Measurements from ENCODE around the gene SEMA4A.
"Not testable (repeated sequence)": the region's sequence is repeated elsewhere in the genome, so short reads cannot be mapped to it uniquely, and the experiment has no call there.

SEMA4A gene

GRCh38 chr1:156164125-156164831, 10.9 kb downstream of the SEMA4A start:
- Mint-ChIP-seq H3K27ac (no peak overlapping the region), H3K9me3 (no peaks in the 10 kb centered on the region), H3K36me3 (ENCODE audit: insufficient read depth) (peaks cover 22% of the 10 kb centered on the region), H3K4me1 (ENCODE audit: low read depth in 2 of 2) (peaks cover 5 to 11% of the 10 kb centered on the region in 2 donors), H3K4me3 (no peak overlapping the region), H3K27me3 (no peaks in the 10 kb centered on the region)
- DNase-seq (no peak), ATAC-seq (replicated peaks) (no peak)

DNA sequence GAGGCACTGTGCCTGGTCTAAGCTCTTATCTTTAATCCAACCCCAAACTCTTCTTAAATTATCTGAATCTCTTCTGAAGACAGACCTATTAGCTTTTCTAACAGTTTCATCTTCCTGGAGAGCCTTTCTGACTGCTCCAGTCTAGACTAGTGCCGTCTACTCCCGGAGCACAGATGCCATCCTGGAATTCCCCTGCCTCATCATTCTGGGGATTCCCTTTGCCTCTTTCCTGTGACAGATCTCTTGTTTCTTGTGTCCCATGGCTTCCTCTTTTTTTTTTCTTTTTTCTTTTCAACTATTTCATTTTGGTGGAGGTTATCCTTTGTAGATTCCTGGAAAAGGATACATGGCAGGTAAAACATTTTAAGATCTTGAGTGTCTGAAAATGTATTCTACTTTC, 11.7 kb downstream of the SEMA4A start:
- peaks cover 22% of the 10 kb centered on the region for H3K36me3 Mint-ChIP-seq (ENCODE audit: insufficient read depth)
- peak overlapping the region in 1 of 2 donors; percentile 17 for H3K27ac Mint-ChIP-seq
- H3K9me3 Mint-ChIP-seq, result no peaks in the 10 kb centered on the region
- no peak for DNase-seq
- no peak for ATAC-seq (replicated peaks)
- H3K27me3 Mint-ChIP-seq, result no peaks in the 10 kb centered on the region
- peaks cover 4 to 7% of the 10 kb centered on the region in 2 donors for H3K4me1 Mint-ChIP-seq (ENCODE audit: low read depth in 2 of 2)
- no peak overlapping the region for H3K4me3 Mint-ChIP-seq

DNA sequence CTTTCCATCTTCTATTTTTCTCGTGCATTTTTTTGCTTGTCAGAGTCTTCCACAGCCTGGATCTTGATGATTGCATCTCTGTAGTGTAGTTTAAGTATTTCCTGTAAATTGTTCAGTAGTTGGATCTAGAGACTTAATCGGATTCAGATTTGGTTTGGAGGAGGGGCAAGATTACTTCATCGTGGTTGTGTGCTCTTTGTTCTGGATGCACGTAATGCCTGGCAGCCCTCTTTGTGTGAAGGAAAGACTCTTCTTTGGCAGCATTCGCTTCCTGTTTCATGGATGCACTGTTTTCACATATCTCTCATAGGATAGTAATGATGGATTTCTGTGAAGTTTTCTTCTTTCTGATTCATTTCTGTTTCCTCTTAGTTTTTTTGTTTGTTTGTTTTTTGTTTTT, 14.2 kb downstream of the SEMA4A start:
- H3K4me3 Mint-ChIP-seq, result no peak overlapping the region
- H3K36me3 Mint-ChIP-seq (ENCODE audit: insufficient read depth), result peaks cover 22% of the 10 kb centered on the region
- DNase-seq, result no peak
- no peak for ATAC-seq (replicated peaks)
- H3K27me3 Mint-ChIP-seq, result no peaks in the 10 kb centered on the region
- no peaks in the 10 kb centered on the region for H3K9me3 Mint-ChIP-seq
- no peak overlapping the region for H3K27ac Mint-ChIP-seq
- no peaks in the 10 kb centered on the region for H3K4me1 Mint-ChIP-seq (ENCODE audit: low read depth in 2 of 2)

GRCh38 chr1:156172696-156173470, 19.5 kb downstream of the SEMA4A start:
- ATAC-seq (replicated peaks) (no peak), DNase-seq (no peak)
- Mint-ChIP-seq H3K27ac (peak overlapping the region; percentile 25 to 70), H3K4me3 (no peak overlapping the region), H3K36me3 (ENCODE audit: insufficient read depth) (peaks cover 5% of the 10 kb centered on the region), H3K9me3 (no peaks in the 10 kb centered on the region), H3K4me1 (ENCODE audit: low read depth in 2 of 2) (no peaks in the 10 kb centered on the region), H3K27me3 (peaks cover 5 to 20% of the 10 kb centered on the region in 2 donors)

GRCh38 chr1:156176610-156177210, 23.3 kb downstream of the SEMA4A start:
- peaks cover 5 to 20% of the 10 kb centered on the region in 2 donors for H3K27me3 Mint-ChIP-seq
- H3K36me3 Mint-ChIP-seq (ENCODE audit: insufficient read depth), result no peaks in the 10 kb centered on the region
- H3K27ac Mint-ChIP-seq, result peak overlapping the region in 1 of 2 donors; percentile 77
- H3K9me3 Mint-ChIP-seq, result no peaks in the 10 kb centered on the region
- DNase-seq (no peak), ATAC-seq (replicated peaks) (no peak)
- H3K4me3 Mint-ChIP-seq, result no peak overlapping the region
- H3K4me1 Mint-ChIP-seq (ENCODE audit: low read depth in 2 of 2), result peaks cover 5% of the 10 kb centered on the region in 2 donors

DNA sequence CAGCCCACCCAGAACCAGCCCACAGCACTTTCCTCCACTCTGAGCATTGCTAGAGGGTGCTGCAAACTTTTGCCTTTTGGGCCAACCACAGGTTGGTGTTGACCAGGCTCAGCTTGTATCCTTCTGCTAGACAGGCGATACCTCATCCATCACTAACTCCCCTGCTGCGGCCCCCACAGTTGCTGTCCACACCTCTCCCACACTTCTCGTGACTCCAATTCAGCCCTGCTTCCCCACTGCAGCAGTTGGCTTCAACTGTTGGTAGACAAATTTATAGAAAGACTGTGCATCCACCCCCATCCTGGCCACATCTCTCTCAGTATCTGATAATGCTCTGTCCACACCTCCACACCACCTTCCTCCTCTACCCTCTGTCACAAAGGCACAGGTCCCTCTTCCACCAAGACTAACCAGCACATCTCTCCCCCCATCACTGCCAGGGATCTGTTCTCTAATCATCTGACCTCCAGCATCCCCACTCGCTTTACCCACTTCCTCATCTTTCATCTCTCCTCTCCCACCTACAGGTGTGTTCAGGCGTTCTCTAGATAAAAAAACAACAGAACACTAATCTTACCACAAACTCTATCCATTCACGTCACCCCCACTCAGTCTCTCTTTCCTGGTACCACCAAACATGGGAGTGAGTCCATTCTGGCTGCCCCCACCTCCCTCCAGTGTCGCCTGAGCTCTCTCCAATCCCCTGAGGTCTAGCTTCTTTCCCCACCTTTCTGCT, 24.7 kb downstream of the SEMA4A start:
- H3K27ac Mint-ChIP-seq, result peak overlapping the region in 1 of 2 donors; percentile 11
- H3K9me3 Mint-ChIP-seq, result no peaks in the 10 kb centered on the region
- DNase-seq, result no peak
- no peaks in the 10 kb centered on the region for H3K36me3 Mint-ChIP-seq (ENCODE audit: insufficient read depth)
- no peak overlapping the region for H3K4me3 Mint-ChIP-seq
- peaks cover 5 to 20% of the 10 kb centered on the region in 2 donors for H3K27me3 Mint-ChIP-seq
- no peak for ATAC-seq (replicated peaks)
- peaks cover 5% of the 10 kb centered on the region in 2 donors for H3K4me1 Mint-ChIP-seq (ENCODE audit: low read depth in 2 of 2)

DNA sequence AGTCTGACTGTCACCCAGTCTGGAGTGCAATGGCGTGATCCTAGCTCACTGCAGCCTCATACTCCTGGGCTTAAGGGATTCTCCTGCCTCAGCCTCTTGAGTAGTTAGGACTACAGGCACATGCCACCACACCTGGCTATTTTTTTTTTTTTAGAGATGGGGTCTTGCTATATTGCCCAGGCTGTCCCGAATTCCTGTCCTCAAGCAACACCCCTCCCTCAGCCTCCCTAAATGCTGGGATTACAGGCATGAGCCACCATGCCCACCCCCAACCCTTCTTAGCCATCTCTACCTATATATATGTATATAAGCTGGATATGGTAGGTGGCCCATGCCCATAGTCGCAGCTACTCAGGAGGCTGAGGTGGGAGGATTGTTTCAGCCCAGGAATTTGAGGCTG, 27.1 kb downstream of the SEMA4A start:
- peak overlapping the region; percentile 39 to 61 for H3K27ac Mint-ChIP-seq
- peaks cover 5% of the 10 kb centered on the region in 2 donors for H3K4me1 Mint-ChIP-seq (ENCODE audit: low read depth in 2 of 2)
- no peak overlapping the region for H3K4me3 Mint-ChIP-seq
- ATAC-seq (replicated peaks) (no peak), DNase-seq (no peak)
- no peaks in the 10 kb centered on the region for H3K36me3 Mint-ChIP-seq (ENCODE audit: insufficient read depth)
- no peaks in the 10 kb centered on the region for H3K9me3 Mint-ChIP-seq
- H3K27me3 Mint-ChIP-seq, result peaks cover 0 to 4% of the 10 kb centered on the region in 2 donors

- not testable (repeated sequence) for DNase-seq; H3K36me3 Mint-ChIP-seq (ENCODE audit: insufficient read depth); H3K9me3 Mint-ChIP-seq; ATAC-seq (replicated peaks); H3K27ac Mint-ChIP-seq; H3K27me3 Mint-ChIP-seq; H3K4me3 Mint-ChIP-seq; H3K4me1 Mint-ChIP-seq (ENCODE audit: low read depth in 2 of 2)
Observed at GRCh38 chr1:156181391-156181924, 28.1 kb downstream of the SEMA4A start.

DNA sequence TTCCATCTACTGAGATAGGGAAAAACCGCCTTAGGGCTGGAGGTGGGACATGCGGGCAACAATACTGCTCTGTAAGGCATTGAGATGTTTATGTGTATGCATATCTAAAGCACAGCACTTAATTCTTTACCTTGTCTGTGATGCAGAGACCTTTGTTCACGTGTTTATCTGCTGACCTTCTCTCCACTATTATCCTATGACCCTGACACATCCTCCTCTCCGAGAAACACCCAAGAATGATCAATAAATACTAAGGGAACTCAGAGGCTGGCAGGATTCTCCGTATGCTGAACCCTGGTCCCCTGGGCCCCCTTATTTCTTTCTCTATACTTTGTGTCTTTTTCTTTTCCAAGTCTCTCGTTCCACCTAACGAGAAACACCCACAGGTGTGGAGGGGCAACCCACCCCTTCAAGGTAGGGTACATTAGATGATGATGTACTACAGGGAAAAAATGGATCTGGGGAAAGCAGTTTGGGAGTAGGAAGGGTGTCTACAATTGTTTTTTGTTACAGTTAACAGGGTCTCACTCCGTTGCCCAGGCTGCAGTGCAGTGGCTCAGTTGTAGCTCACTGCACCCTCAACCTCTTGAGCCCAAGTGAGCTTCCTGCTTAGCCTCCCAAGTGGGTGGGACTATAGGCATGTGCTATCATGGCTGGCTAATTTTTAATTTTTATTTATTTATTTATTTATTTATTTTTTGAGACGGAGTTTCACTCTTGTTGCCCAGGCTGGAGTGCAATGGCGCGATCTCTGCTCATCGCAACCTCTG, 28.8 kb downstream of the SEMA4A start:
- not testable (repeated sequence) for ATAC-seq (replicated peaks)

DNA sequence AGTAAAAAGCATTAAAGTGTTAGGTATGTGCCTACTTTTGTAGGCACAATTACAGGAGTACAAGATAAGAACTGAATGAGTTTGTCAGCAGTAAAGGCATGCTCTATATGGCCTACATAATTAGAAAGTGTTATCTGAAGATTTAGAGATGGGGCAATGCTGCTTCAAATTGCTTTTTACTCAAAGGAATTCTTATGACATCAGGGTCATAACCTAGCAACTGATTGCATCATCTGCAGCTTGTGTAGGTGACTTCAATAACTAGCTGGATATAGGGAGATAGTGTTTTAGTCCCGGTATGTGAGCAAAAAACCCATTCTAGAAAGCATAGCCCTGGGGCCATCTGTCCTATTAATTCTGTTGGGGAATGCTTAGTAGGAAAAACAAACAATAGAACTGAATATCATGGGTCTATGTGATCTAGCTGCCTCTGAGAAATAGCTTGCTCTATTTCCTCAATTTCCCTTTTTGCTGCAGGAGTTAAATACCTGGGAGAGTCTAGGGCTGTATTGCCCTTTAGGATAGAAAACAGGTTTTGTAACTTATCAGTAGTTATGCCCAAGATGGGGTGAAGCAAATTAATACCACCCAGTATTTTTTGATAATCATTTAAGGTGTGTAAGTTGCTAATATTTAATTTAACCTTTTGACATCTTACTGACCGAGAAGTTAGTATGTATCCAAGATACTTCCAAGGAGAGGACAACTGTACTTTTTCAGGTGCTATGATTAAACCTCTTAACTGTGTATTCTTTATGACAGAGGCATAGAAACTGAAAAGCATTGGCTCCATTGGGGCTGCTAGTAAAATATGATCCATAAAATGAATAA, 33.2 kb downstream of the SEMA4A start:
- H3K27ac Mint-ChIP-seq; H3K4me1 Mint-ChIP-seq (ENCODE audit: low read depth in 2 of 2); ATAC-seq (replicated peaks); DNase-seq; H3K36me3 Mint-ChIP-seq (ENCODE audit: insufficient read depth); H3K27me3 Mint-ChIP-seq; H3K9me3 Mint-ChIP-seq; H3K4me3 Mint-ChIP-seq: not testable (repeated sequence)

More for the DNA sequence above, 28.8 kb downstream of the SEMA4A start:
- H3K4me1 Mint-ChIP-seq (ENCODE audit: low read depth in 2 of 2); H3K36me3 Mint-ChIP-seq (ENCODE audit: insufficient read depth); H3K4me3 Mint-ChIP-seq; H3K9me3 Mint-ChIP-seq; DNase-seq; H3K27ac Mint-ChIP-seq; H3K27me3 Mint-ChIP-seq: not testable (repeated sequence)

GRCh38 chr1:156190265-156190664, 36.9 kb downstream of the SEMA4A start:
- H3K27me3 Mint-ChIP-seq; H3K27ac Mint-ChIP-seq; ATAC-seq (replicated peaks); DNase-seq; H3K4me3 Mint-ChIP-seq; H3K9me3 Mint-ChIP-seq: not testable (repeated sequence)
- Mint-ChIP-seq H3K4me1 (ENCODE audit: low read depth in 2 of 2) (peaks cover 11 to 14% of the 10 kb centered on the region in 2 donors), H3K36me3 (ENCODE audit: insufficient read depth) (peaks cover 13% of the 10 kb centered on the region)

Measured in effector memory CD8-positive, alpha-beta T cell (primary cell).